Parathyroid adenoma (tissue), 2 donors: Measurements from ENCODE around the gene EGFLAM.

Experiments used
- H2AFZ ChIP-seq: fragments of 300-600 bp; sonication (generic); one replicate; pipeline ENCODE4 v1.7.0; 2017; ENCODE audit warnings: antibody characterized with exemption, mild to moderate bottlenecking
- H3K27ac ChIP-seq: fragments of 300-600 bp; sonication (generic); one replicate; pipeline ENCODE4 v1.7.0; 2017
- H3K27me3 ChIP-seq: fragments of 300-600 bp; sonication (generic); one replicate; pipeline ENCODE4 v1.7.0; 2017; ENCODE audit warnings: low read length; ENCODE audit not compliant: control insufficient read depth, insufficient read depth
- H3K36me3 ChIP-seq: fragments of 300-600 bp; sonication (generic); one replicate; pipeline ENCODE4 v1.7.0; 2017; ENCODE audit warnings: low read length; ENCODE audit not compliant: control insufficient read depth, insufficient read depth
- H3K4me1 ChIP-seq: fragments of 300-600 bp; sonication (generic); one replicate; pipeline ENCODE4 v1.7.0; 2017; ENCODE audit warnings: control low read depth
- H3K4me2 ChIP-seq: fragments of 300-600 bp; sonication (generic); one replicate; pipeline ENCODE4 v1.7.0; 2017; ENCODE audit warnings: low read length
- H3K4me3 ChIP-seq: fragments of 300-600 bp; sonication (generic); one replicate; pipeline ENCODE4 v1.7.0; 2017; ENCODE audit warnings: low read depth, low read length
- H3K79me2 ChIP-seq: fragments of 300-600 bp; sonication (generic); one replicate; pipeline ENCODE4 v1.7.0; 2017; ENCODE audit warnings: control low read depth
- H3K9ac ChIP-seq: fragments of 300-600 bp; sonication (generic); one replicate; pipeline ENCODE4 v1.7.0; 2017; ENCODE audit warnings: mild to moderate bottlenecking
- H3K9me3 ChIP-seq: fragments of 300-600 bp; sonication (generic); one replicate; pipeline ENCODE4 v1.7.0; 2017; ENCODE audit warnings: low read length; ENCODE audit not compliant: control insufficient read depth
- CTCF ChIP-seq: fragments of 300-600 bp; sonication (generic); IDR thresholded peaks from one replicate; pipeline ENCODE4 v1.7.0; 2017; ENCODE audit warnings: antibody characterized with exemption, mild to moderate bottlenecking
- donor health status: primary hyperparathyroidism.

The EGFLAM gene

GRCh38 chr5:38396766-38397165, 138.4 kb downstream of the EGFLAM start:
- Histone ChIP-seq H2AFZ (no peak overlapping the region), H3K9ac (no peak overlapping the region), H3K79me2 (no peaks in the 10 kb centered on the region), H3K4me3 (no peak overlapping the region), H3K4me1 (no peaks in the 10 kb centered on the region), H3K4me2 (no peak overlapping the region), H3K36me3 (no peaks in the 10 kb centered on the region), H3K27ac (no peak overlapping the region), H3K9me3 (no peaks in the 10 kb centered on the region), H3K27me3 (no peaks in the 10 kb centered on the region)
- TF ChIP-seq CTCF, result no peak

- Histone ChIP-seq H3K9ac (no peak overlapping the region), H2AFZ (no peak overlapping the region), H3K27ac (no peak overlapping the region), H3K36me3 (no peaks in the 10 kb centered on the region), H3K9me3 (no peaks in the 10 kb centered on the region), H3K4me2 (no peak overlapping the region), H3K79me2 (no peaks in the 10 kb centered on the region), H3K4me3 (no peak overlapping the region), H3K27me3 (no peaks in the 10 kb centered on the region), H3K4me1 (no peaks in the 10 kb centered on the region)
- no peak for TF ChIP-seq CTCF
These were observed 142.0 kb downstream of the EGFLAM start for GRCh38 chr5:38400365-38400764.

- TF ChIP-seq CTCF, result no peak
- Histone ChIP-seq H3K4me2 (no peak overlapping the region), H2AFZ (no peak overlapping the region), H3K4me1 (no peaks in the 10 kb centered on the region), H3K27ac (no peak overlapping the region), H3K9ac (no peak overlapping the region), H3K9me3 (no peaks in the 10 kb centered on the region), H3K4me3 (no peak overlapping the region), H3K36me3 (no peaks in the 10 kb centered on the region), H3K79me2 (no peaks in the 10 kb centered on the region), H3K27me3 (no peaks in the 10 kb centered on the region)
These were observed 142.8 kb downstream of the EGFLAM start for GRCh38 chr5:38401145-38401544.

- no peak overlapping the region for H3K4me3 ChIP-seq
- H3K9ac ChIP-seq, result no peak overlapping the region
- no peak for TF ChIP-seq CTCF
- H3K4me1 ChIP-seq, result no peaks in the 10 kb centered on the region
- H3K9me3 ChIP-seq, result no peaks in the 10 kb centered on the region
- H3K27me3 ChIP-seq, result no peaks in the 10 kb centered on the region
- H3K4me2 ChIP-seq, result no peak overlapping the region
- no peak overlapping the region for H3K27ac ChIP-seq
- no peaks in the 10 kb centered on the region for H3K36me3 ChIP-seq
- H3K79me2 ChIP-seq, result no peaks in the 10 kb centered on the region
- no peak overlapping the region for H2AFZ ChIP-seq
These were observed 145.0 kb downstream of the EGFLAM start for GRCh38 chr5:38403406-38403805.

GRCh38 chr5:38403877-38404635, 145.7 kb downstream of the EGFLAM start:
- Histone ChIP-seq H3K4me3 (no peak overlapping the region), H3K79me2 (no peaks in the 10 kb centered on the region), H3K9ac (no peak overlapping the region), H3K4me2 (no peak overlapping the region), H3K36me3 (no peaks in the 10 kb centered on the region), H3K4me1 (no peaks in the 10 kb centered on the region), H3K27me3 (no peaks in the 10 kb centered on the region), H3K9me3 (no peaks in the 10 kb centered on the region), H2AFZ (no peak overlapping the region), H3K27ac (no peak overlapping the region)
- no peak for TF ChIP-seq CTCF
